GM12878 (cell line): ENCODE measurements around the gene OPRM1. TPM values are rescaled to one million over a fixed set of nuclear protein-coding genes. Genes with fewer than 3 reads are reported as not detected.

Source experiments
- ATAC-seq: fragments of 200-7000 bp; cut with Tn5 transposase; 3 replicates; pipeline ENCODE4 v1.9.1; 2020; ENCODE audit warnings: mild to moderate bottlenecking, moderate library complexity
- BruUV-seq: library from RNA; stranded (reverse); fragments of 400-500 nt; replicated peaks from 2 replicates; lab custom pipeline; 2021; lab: Mats Ljungman, UMichigan
- CTCF ChIA-PET: fragments of 300-600 bp; sonication (Branson Sonifier 250); formaldehyde crosslinking; extraction: SDS; loops from one replicate; lab custom pipeline; 2021; ENCODE audit warnings: inconsistent platforms; lab: Yijun Ruan, JAX
- POLR2A ChIA-PET: fragments of 350-600 bp; formaldehyde crosslinking; extraction: SDS; loops from one replicate; lab custom pipeline; 2021; ENCODE audit warnings: inconsistent platforms; lab: Charles Lee
- RAD21 ChIA-PET: fragments of 300-600 bp; sonication (Branson Sonifier 250); formaldehyde crosslinking; loops from one replicate; lab custom pipeline; 2023; ENCODE audit warnings: antibody characterized with exemption; ENCODE audit not compliant: unreplicated experiment; lab: Charles Lee
- SMC1A ChIA-PET: fragments of 300-600 bp; sonication (Branson Sonifier 250); formaldehyde crosslinking; loops from one replicate; lab custom pipeline; 2023; ENCODE audit not compliant: unreplicated experiment, uncharacterized antibody; lab: Charles Lee
- DNase-seq: peaks from one replicate; pipeline ENCODE4 v3.0.0-alpha.2; 2011; ENCODE audit warnings: low read depth, low spot score
- FAIRE-seq: peaks from 3 replicates; lab custom pipeline; 2011; peaks lifted over from hg19 to GRCh38; lab: Jason Lieb, UNC
- H2AFZ ChIP-seq: 2 replicates; pipeline ENCODE4 v1.6.0; 2011; ENCODE audit warnings: low read depth, low read length, control low read depth; ENCODE audit not compliant: control insufficient read depth
- H3K27ac ChIP-seq: 2 replicates; pipeline ENCODE4 v1.5.1; 2011; ENCODE audit warnings: control low read depth; ENCODE audit not compliant: control insufficient read depth, insufficient read depth
- H3K27me3 ChIP-seq, 2 experiments: replicated peaks in 1 of 2; 2 replicates each; pipeline versions ENCODE4 v1.6.0 to v1.6.1; 2011; ENCODE audit warnings: low read length in 1 of 2; ENCODE audit not compliant: control insufficient read depth in 2 of 2, insufficient read depth in 2 of 2
- H3K36me3 ChIP-seq, 2 experiments: 2 replicates each; pipeline ENCODE4 v1.5.1; 2011; ENCODE audit warnings: low read length in 1 of 2; ENCODE audit not compliant: control insufficient read depth in 2 of 2, insufficient read depth in 2 of 2
- H3K4me1 ChIP-seq: 2 replicates; pipeline ENCODE4 v1.6.1; 2011; ENCODE audit warnings: mild to moderate bottlenecking, low read length, moderate library complexity, mixed read lengths; ENCODE audit not compliant: control insufficient read depth, insufficient read depth
- H3K4me2 ChIP-seq: 2 replicates; pipeline ENCODE4 v1.6.0; 2011; ENCODE audit warnings: control low read depth; ENCODE audit not compliant: control insufficient read depth, insufficient read depth
- H3K4me3 ChIP-seq: fragments of 200-600 bp; sonication (generic); 2 replicates; pipeline ENCODE4 v1.5.1; 2016
- H3K79me2 ChIP-seq: 2 replicates; pipeline ENCODE4 v1.6.0; 2011; ENCODE audit warnings: low read length; ENCODE audit not compliant: control insufficient read depth, insufficient read depth
- H3K9ac ChIP-seq: 2 replicates; pipeline ENCODE4 v1.8.0; 2011; ENCODE audit warnings: low read length, control low read depth, mixed read lengths; ENCODE audit not compliant: control insufficient read depth, insufficient read depth
- H3K9me3 ChIP-seq: replicated peaks from 3 replicates; pipeline ENCODE4 v1.5.1; 2011; ENCODE audit warnings: mild to moderate bottlenecking, low read length; ENCODE audit not compliant: control insufficient read depth, insufficient read depth
- H4K20me1 ChIP-seq: 2 replicates; pipeline ENCODE4 v1.6.0; 2011; ENCODE audit not compliant: control insufficient read depth, insufficient read depth
- BMI1 ChIP-seq: fragments of 450-650 bp; IDR thresholded peaks from 2 replicates; pipeline ENCODE4 v1.6.1; 2016; ENCODE audit warnings: mild to moderate bottlenecking, moderate library complexity, borderline replicate concordance
- CHD2 ChIP-seq: IDR thresholded peaks from 2 replicates; pipeline ENCODE4 v1.6.1; 2011; ENCODE audit warnings: low read depth, low read length, improper control_type of control experiment, borderline replicate concordance
- IRF3 ChIP-seq: fragments of 450-650 bp; IDR thresholded peaks from 2 replicates; pipeline ENCODE4 v1.6.1; 2014; ENCODE audit warnings: mild to moderate bottlenecking
- KLF5 ChIP-seq: fragments of 450-650 bp; IDR thresholded peaks from 2 replicates; pipeline ENCODE4 v1.6.1; 2014; ENCODE audit warnings: mild to moderate bottlenecking; ENCODE audit not compliant: partially characterized antibody
- PAX8 ChIP-seq: fragments of 450-650 bp; IDR thresholded peaks from 2 replicates; pipeline ENCODE4 v1.6.1; 2017; ENCODE audit warnings: mild to moderate bottlenecking, moderate library complexity
- PRDM15 ChIP-seq: fragments of 450-650 bp; formaldehyde crosslinking; IDR thresholded peaks from 2 replicates; pipeline ENCODE4 v1.4.0; 2020; ENCODE audit warnings: mild to moderate bottlenecking, moderate library complexity
- RAD51 ChIP-seq: fragments of 450-650 bp; IDR thresholded peaks from 2 replicates; pipeline ENCODE4 v1.6.1; 2016; ENCODE audit warnings: moderate library complexity, mild to moderate bottlenecking, inconsistent platforms
- SREBF2 ChIP-seq: IDR thresholded peaks from 2 replicates; pipeline ENCODE4 v1.6.1; 2012; ENCODE audit warnings: mild to moderate bottlenecking, low read length
- STAT1 ChIP-seq: fragments of 450-650 bp; conservative IDR thresholded peaks from 2 replicates; pipeline ENCODE4 v1.6.1; 2014; ENCODE audit warnings: antibody characterized with exemption, mild to moderate bottlenecking
- SUZ12 ChIP-seq: fragments of 200-600 bp; sonication (generic); IDR thresholded peaks from one replicate; pipeline ENCODE4 v1.6.1; 2018; ENCODE audit warnings: antibody characterized with exemption, mild to moderate bottlenecking; ENCODE audit not compliant: unreplicated experiment
- TAF1 ChIP-seq: IDR thresholded peaks from 2 replicates; pipeline ENCODE4 v1.6.1; 2011; ENCODE audit warnings: mild to moderate bottlenecking, low read depth, low read length, borderline replicate concordance
- USF1 ChIP-seq: IDR thresholded peaks from 2 replicates; pipeline ENCODE4 v1.6.1; 2011; ENCODE audit warnings: borderline replicate concordance, low read depth, mild to moderate bottlenecking, moderate library complexity, mixed read lengths, low read length; ENCODE audit not compliant: insufficient read depth; ENCODE audit errors: extremely low read length
- ZBTB4 ChIP-seq: fragments of 450-650 bp; formaldehyde crosslinking; IDR thresholded peaks from 2 replicates; pipeline ENCODE4 v1.4.0; 2022; ENCODE audit warnings: mild to moderate bottlenecking, moderate library complexity
- ZNF207 ChIP-seq: fragments of 450-650 bp; IDR thresholded peaks from 2 replicates; pipeline ENCODE4 v1.6.1; 2014; ENCODE audit warnings: antibody characterized with exemption, mild to moderate bottlenecking, borderline replicate concordance
- ZNF622 ChIP-seq: fragments of 450-650 bp; IDR thresholded peaks from 2 replicates; pipeline ENCODE4 v1.6.1; 2017; ENCODE audit warnings: mild to moderate bottlenecking, inconsistent platforms
- ZSCAN29 ChIP-seq: fragments of 450-650 bp; IDR thresholded peaks from 2 replicates; pipeline ENCODE4 v1.6.1; 2017; ENCODE audit warnings: mild to moderate bottlenecking, moderate library complexity
- WGBS: methylation state at CpG from one replicate; pipeline ENCODE4 v1.1.6; 2016; ENCODE audit warnings: low lambda C conversion rate; ENCODE audit not compliant: insufficient replicate concordance, insufficient coverage; ENCODE audit errors: missing lambda C conversion rate; 5-methylcytosine and 5-hydroxymethylcytosine counted together
- in situ Hi-C: fragments of 300-500 bp; cut with MboI; formaldehyde crosslinking; loops from 9 replicates; pipeline ENCODE4 v1.14.3; 2018; ENCODE audit warnings: mixed read lengths
- intact Hi-C: fragments of 100-400 bp; cut with micrococcal nuclease; formaldehyde crosslinking; loops from one replicate; pipeline ENCODE4 v1.14.2; 2022; ENCODE audit not compliant: unreplicated experiment
- polyA plus RNA-seq, 11 experiments: library from polyadenylated mRNA; depleted of rRNA in 4 of 11; unstranded in 6 of 11; stranded (reverse) in 5 of 11; fragments of >200 nt; fragmentation: Nextera tagmentation in 4 of 11; fragmentation: Illumina TruSeq in 1 of 11; extraction: Ambion mirVana in 4 of 11; extraction: Trizol in 1 of 11; gene quantifications; 1 replicate in 1 of 11; 2 replicates in 10 of 11; pipeline versions ENCODE4 v1.2.1 to v1.2.3, GENCODE V29; 2011 to 2016; ENCODE audit warnings: inconsistent platforms in 2 of 11, missing spikeins in 2 of 11, low read depth in 1 of 11
- total RNA-seq, 4 experiments: library from RNA; depleted of rRNA in 3 of 4; stranded (reverse); fragments of >200 nt in 3 of 4; fragmentation: Illumina TruSeq in 1 of 4; extraction: Trizol in 1 of 4; gene quantifications; 2 replicates each; pipeline versions ENCODE4 v1.2.1 to v1.2.3, GENCODE V29; 2013 to 2021

The OPRM1 gene
- total and polyA plus RNA-seq, 10 of the 15 experiments (the other 5 are each of a cell fraction or from before 2014, with no cell fraction given), result not detected

GRCh38 chr6:154125421-154125820 is 86.4 kb downstream of the OPRM1 start (continued):
- no peak for TF ChIP-seq IRF3
- TF ChIP-seq RAD51, result no peak
- TF ChIP-seq ZSCAN29, result no peak
- no peak for TF ChIP-seq KLF5
- no peak for TF ChIP-seq CHD2
- TF ChIP-seq STAT1, result no peak
- TF ChIP-seq SREBF2, result no peak

GRCh38 chr6:154127657-154128056 is 88.6 kb downstream of the OPRM1 start:
- H3K4me2 ChIP-seq, result no peak overlapping the region
- FAIRE-seq, result no peak
- POLR2A ChIA-PET, result no interaction called here
- no peak overlapping the region for H3K9ac ChIP-seq
- RAD21 ChIA-PET, result no interaction called here
- no peaks in the 10 kb centered on the region for H3K9me3 ChIP-seq
- no TSS peak for BruUV-seq
- H3K27ac ChIP-seq, result no peak overlapping the region
- in situ Hi-C loops, result no loop called here
- WGBS, result 32% methylated on average over 2 of the region's 2 CpGs
- SMC1A ChIA-PET, result no interaction called here
- intact Hi-C loops, result no loop called here
- no peaks in the 10 kb centered on the region; a peak in 1 of 4 replicates for H3K27me3 ChIP-seq
- no peak for DNase-seq
- ATAC-seq, result no peak
- no peaks in the 10 kb centered on the region for H3K36me3 ChIP-seq
- CTCF ChIA-PET, result no interaction called here
- no peaks in the 10 kb centered on the region for H3K4me1 ChIP-seq
- no peak overlapping the region for H2AFZ ChIP-seq
- H3K4me3 ChIP-seq, result no peak overlapping the region
- no peaks in the 10 kb centered on the region for H3K79me2 ChIP-seq
- no peaks in the 10 kb centered on the region for H4K20me1 ChIP-seq
- TF ChIP-seq BMI1 (no peak), SUZ12 (no peak), ZBTB4 (no peak), PRDM15 (CRISPR knock-in tag) (no peak), ZNF622 (no peak), PAX8 (no peak), ZNF207 (no peak), TAF1 (no peak), USF1 (no peak)
